Measurements from ENCODE around the gene ERAP2.
A peak's percentile ranks its signal among the peaks of the same experiment; 100 is the strongest.

Gene ERAP2

GRCh38 chr5:96952974-96953730 is 76.9 kb downstream of the ERAP2 start:
- H3K4me3 ChIP-seq (ENCODE audit: low read depth, low read length), result no peak overlapping the region
- TF ChIP-seq, protein P1, sequence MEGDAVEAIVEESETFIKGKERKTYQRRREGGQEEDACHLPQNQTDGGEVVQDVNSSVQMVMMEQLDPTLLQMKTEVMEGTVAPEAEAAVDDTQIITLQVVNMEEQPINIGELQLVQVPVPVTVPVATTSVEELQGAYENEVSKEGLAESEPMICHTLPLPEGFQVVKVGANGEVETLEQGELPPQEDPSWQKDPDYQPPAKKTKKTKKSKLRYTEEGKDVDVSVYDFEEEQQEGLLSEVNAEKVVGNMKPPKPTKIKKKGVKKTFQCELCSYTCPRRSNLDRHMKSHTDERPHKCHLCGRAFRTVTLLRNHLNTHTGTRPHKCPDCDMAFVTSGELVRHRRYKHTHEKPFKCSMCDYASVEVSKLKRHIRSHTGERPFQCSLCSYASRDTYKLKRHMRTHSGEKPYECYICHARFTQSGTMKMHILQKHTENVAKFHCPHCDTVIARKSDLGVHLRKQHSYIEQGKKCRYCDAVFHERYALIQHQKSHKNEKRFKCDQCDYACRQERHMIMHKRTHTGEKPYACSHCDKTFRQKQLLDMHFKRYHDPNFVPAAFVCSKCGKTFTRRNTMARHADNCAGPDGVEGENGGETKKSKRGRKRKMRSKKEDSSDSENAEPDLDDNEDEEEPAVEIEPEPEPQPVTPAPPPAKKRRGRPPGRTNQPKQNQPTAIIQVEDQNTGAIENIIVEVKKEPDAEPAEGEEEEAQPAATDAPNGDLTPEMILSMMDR (IDR thresholded peaks at IDR 0.05; ENCODE audit: low read depth, low read length), result no peak
- no peaks in the 10 kb centered on the region for H3K27me3 ChIP-seq (ENCODE audit: insufficient read depth, low read depth, severe bottlenecking)
- peaks cover under 1% of the 10 kb centered on the region for H3K9me3 ChIP-seq (ENCODE audit: severe bottlenecking)
- no peaks in the 10 kb centered on the region for H3K36me3 ChIP-seq
- H3K27ac ChIP-seq, result peak overlapping the region; percentile 55
- peak; percentile 74 for DNase-seq

DNA sequence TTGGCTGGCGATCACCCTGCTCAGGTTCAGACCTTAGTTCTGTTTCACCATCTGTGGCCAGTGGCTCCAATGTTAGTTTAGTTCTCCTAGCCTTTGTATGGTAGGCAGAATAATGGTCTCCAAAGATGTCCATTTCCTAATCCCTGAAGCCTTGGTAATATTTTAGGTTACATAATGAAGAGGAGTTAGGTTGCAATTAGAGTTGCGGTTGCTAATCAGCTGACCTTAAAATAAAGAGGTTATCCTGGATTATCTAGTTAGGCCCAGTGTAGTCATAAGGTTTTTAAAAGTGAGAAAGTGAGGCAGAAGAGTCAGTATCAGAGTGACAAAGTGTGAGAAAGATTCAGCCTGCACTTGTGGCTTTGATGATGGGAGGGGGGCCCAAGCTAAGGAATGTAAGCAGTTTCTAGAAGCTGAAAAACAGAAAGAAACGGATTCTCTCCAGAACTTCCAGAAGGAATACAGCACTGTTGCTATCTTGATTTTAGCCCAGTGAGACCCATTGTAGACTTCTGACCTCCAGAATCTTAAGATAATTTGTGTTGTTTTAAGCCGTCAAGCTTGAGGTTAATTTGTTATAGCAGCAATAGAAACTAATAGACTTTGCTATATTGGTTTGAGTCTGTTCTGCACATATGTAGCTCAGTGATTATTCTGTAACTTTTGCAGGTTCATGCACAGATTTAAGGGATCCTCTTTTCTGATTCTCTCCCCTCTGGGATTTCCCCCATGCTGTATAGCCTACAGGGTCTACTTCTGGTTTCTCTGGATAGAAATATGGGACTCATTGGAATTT is 81.2 kb downstream of the ERAP2 start:
- Histone ChIP-seq H3K36me3 (no peaks in the 10 kb centered on the region), H3K4me3 (ENCODE audit: low read depth, low read length) (no peak overlapping the region), H3K27ac (no peak overlapping the region), H3K27me3 (ENCODE audit: insufficient read depth, low read depth, severe bottlenecking) (no peaks in the 10 kb centered on the region), H3K9me3 (ENCODE audit: severe bottlenecking) (peaks cover 4% of the 10 kb centered on the region)
- TF ChIP-seq, protein P1 (IDR thresholded peaks at IDR 0.05; ENCODE audit: low read depth, low read length), result no peak
- no peak for DNase-seq

- H3K4me3 ChIP-seq (ENCODE audit: low read depth, low read length), result no peak overlapping the region
- TF ChIP-seq, protein P1 (IDR thresholded peaks at IDR 0.05; ENCODE audit: low read depth, low read length), result no peak
Observed at GRCh38 chr5:96958977-96959376, 82.7 kb downstream of the ERAP2 start.

GRCh38 chr5:96961053-96961452 is 84.8 kb downstream of the ERAP2 start:
- DNase-seq, result no peak
- peaks cover 4% of the 10 kb centered on the region for H3K9me3 ChIP-seq (ENCODE audit: severe bottlenecking)
- TF ChIP-seq, protein P1 (IDR thresholded peaks at IDR 0.05; ENCODE audit: low read depth, low read length), result no peak
- H3K36me3 ChIP-seq, result no peaks in the 10 kb centered on the region
- no peak overlapping the region for H3K4me3 ChIP-seq (ENCODE audit: low read depth, low read length)
- no peak overlapping the region for H3K27ac ChIP-seq
- H3K27me3 ChIP-seq (ENCODE audit: insufficient read depth, low read depth, severe bottlenecking), result no peaks in the 10 kb centered on the region

More at GRCh38 chr5:96958977-96959376, 82.7 kb downstream of the ERAP2 start:
- peak; percentile 76 for DNase-seq
- no peaks in the 10 kb centered on the region for H3K27me3 ChIP-seq (ENCODE audit: insufficient read depth, low read depth, severe bottlenecking)
- no peak overlapping the region for H3K27ac ChIP-seq
- peaks cover 4% of the 10 kb centered on the region for H3K9me3 ChIP-seq (ENCODE audit: severe bottlenecking)
- H3K36me3 ChIP-seq, result no peaks in the 10 kb centered on the region

DNA sequence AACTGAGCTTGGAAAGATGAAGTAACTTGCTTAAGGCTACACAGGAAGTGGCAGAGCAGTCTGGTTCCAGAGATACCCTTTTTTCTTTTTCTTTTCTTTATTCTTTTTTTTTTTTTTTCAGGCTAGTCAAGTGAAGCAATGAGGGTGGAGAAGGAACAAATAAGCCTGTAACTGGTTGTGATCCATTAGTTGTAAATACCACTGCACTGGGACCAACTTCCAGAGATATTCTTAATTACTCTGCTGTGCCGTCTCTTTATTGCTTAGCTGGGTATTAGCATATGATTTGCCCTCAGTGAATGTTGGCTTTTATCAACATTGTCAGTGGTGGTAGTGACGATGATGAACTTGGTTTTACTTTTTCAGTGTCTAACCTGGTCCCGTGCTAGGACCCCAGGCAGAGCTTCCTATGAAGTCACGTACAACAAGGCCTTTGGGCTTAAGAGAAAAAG is 86.3 kb downstream of the ERAP2 start:
- Histone ChIP-seq H3K9me3 (ENCODE audit: severe bottlenecking) (peaks cover 4% of the 10 kb centered on the region), H3K4me3 (ENCODE audit: low read depth, low read length) (no peak overlapping the region), H3K27ac (no peak overlapping the region), H3K27me3 (ENCODE audit: insufficient read depth, low read depth, severe bottlenecking) (no peaks in the 10 kb centered on the region), H3K36me3 (no peaks in the 10 kb centered on the region)
- DNase-seq, result no peak
- TF ChIP-seq, protein P1 (IDR thresholded peaks at IDR 0.05; ENCODE audit: low read depth, low read length), result no peak
